GM18519 (cell line): ENCODE data around the gene PLD4.
"Not testable (repeated sequence)": the region's sequence is repeated elsewhere in the genome, so short reads cannot be mapped to it uniquely, and the experiment has no call there.

Source experiments
- ATAC-seq: cut with Tn5 transposase; IDR thresholded peaks from one replicate; pipeline ENCODE4 v1.9.1; 2021; ENCODE audit warnings: mild to moderate bottlenecking, moderate library complexity; ENCODE audit not compliant: unreplicated experiment, low FRiP score

PLD4 gene

GRCh38 chr14:104885973-104886689 lies 38.5 kb upstream of the PLD4 start:
- no peak for ATAC-seq

GRCh38 chr14:104886690-104887622 lies 37.7 kb upstream of the PLD4 start:
- no peak for ATAC-seq

GRCh38 chr14:104887623-104888488 lies 36.8 kb upstream of the PLD4 start:
- no peak for ATAC-seq

GRCh38 chr14:104888489-104889374 lies 35.9 kb upstream of the PLD4 start:
- ATAC-seq, result no peak

GRCh38 chr14:104889375-104889757 lies 35.3 kb upstream of the PLD4 start:
- no peak for ATAC-seq

- ATAC-seq, result not testable (repeated sequence)
These were observed 34.4 kb upstream of the PLD4 start for GRCh38 chr14:104890292-104890691.

- no peak for ATAC-seq
These were observed 33.5 kb upstream of the PLD4 start for GRCh38 chr14:104891121-104891551.

- no peak for ATAC-seq
These were observed 32.8 kb upstream of the PLD4 start for GRCh38 chr14:104891664-104892530.

GRCh38 chr14:104892531-104893434 lies 31.9 kb upstream of the PLD4 start:
- no peak for ATAC-seq

GRCh38 chr14:104893435-104894207 lies 31.1 kb upstream of the PLD4 start:
- ATAC-seq, result no peak

- no peak for ATAC-seq
These were observed 30.1 kb upstream of the PLD4 start for GRCh38 chr14:104894331-104895206.

- no peak for ATAC-seq
These were observed 29.4 kb upstream of the PLD4 start for GRCh38 chr14:104895207-104895785.

- ATAC-seq, result no peak
These were observed 28.7 kb upstream of the PLD4 start for GRCh38 chr14:104895786-104896661.

GRCh38 chr14:104897330-104898194 lies 27.1 kb upstream of the PLD4 start:
- ATAC-seq, result no peak
